H1 (cell line): ENCODE results near the gene PDE4C. TPM values are rescaled to one million over a fixed set of nuclear protein-coding genes. Genes with fewer than 3 reads are reported as not detected.

ENCODE experiments used
- CTCF ChIA-PET: fragments of 300-600 bp; sonication (Branson Sonifier 250); formaldehyde crosslinking; loops from one replicate; lab custom pipeline; 2021; ENCODE audit not compliant: partially characterized antibody; lab: Charles Lee
- POLR2A ChIA-PET: fragments of 300-600 bp; sonication (Branson Sonifier 250); formaldehyde crosslinking; loops from one replicate; lab custom pipeline; 2021; ENCODE audit warnings: inconsistent platforms; ENCODE audit not compliant: partially characterized antibody; lab: Charles Lee
- DNase-seq, 2 experiments: peaks; one replicate each; pipeline versions ENCODE4 v3.0.0 to v3.0.0-alpha.2; 2010 to 2022; ENCODE audit warnings: low spot score in 2 of 2, low read depth in 1 of 2, mixed read lengths in 1 of 2
- FAIRE-seq: peaks from 2 replicates; lab custom pipeline; 2011; peaks lifted over from hg19 to GRCh38; lab: Jason Lieb, UNC
- H2AFZ ChIP-seq: 2 replicates; pipeline ENCODE4 v1.8.1; 2012; ENCODE audit warnings: low read length, inconsistent platforms
- H2AK5ac ChIP-seq: 2 replicates; pipeline ENCODE4 v1.6.1; 2013; ENCODE audit warnings: low read depth, low read length
- H2BK120ac ChIP-seq: replicated peaks from 2 replicates; pipeline ENCODE3; 2013; ENCODE audit warnings: low read depth, low read length, inconsistent platforms
- H2BK12ac ChIP-seq: 2 replicates; pipeline ENCODE4 v1.6.1; 2013; ENCODE audit warnings: low read depth, low read length
- H2BK15ac ChIP-seq: 2 replicates; pipeline ENCODE4 v1.6.1; 2013; ENCODE audit warnings: low read length
- H2BK20ac ChIP-seq: 2 replicates; pipeline ENCODE4 v1.6.1; 2013; ENCODE audit warnings: low read length
- H2BK5ac ChIP-seq: 2 replicates; pipeline ENCODE4 v1.6.1; 2013; ENCODE audit warnings: low read depth, low read length
- H3K14ac ChIP-seq: 2 replicates; pipeline ENCODE4 v1.6.1; 2013; ENCODE audit warnings: inconsistent platforms; ENCODE audit not compliant: insufficient read length
- H3K18ac ChIP-seq: 2 replicates; pipeline ENCODE4 v1.6.1; 2013; ENCODE audit warnings: low read length; ENCODE audit errors: extremely low read depth
- H3K23ac ChIP-seq: 2 replicates; pipeline ENCODE4 v1.6.1; 2013; ENCODE audit warnings: inconsistent platforms; ENCODE audit not compliant: insufficient read length
- H3K23me2 ChIP-seq: 2 replicates; pipeline ENCODE4 v1.6.1; 2013; ENCODE audit warnings: low read depth, low read length
- H3K27ac ChIP-seq: 2 replicates; pipeline ENCODE4 v1.6.1; 2011; ENCODE audit warnings: low read depth, low read length, inconsistent platforms
- H3K27me3 ChIP-seq, 4 experiments: replicated peaks in 1 of 4; 1 replicate in 1 of 4; 2 replicates in 3 of 4; pipeline versions ENCODE4 v1.6.1 to v1.8.1; 2011 to 2013; ENCODE audit warnings: low read length in 3 of 4, mild to moderate bottlenecking in 3 of 4, inconsistent platforms in 2 of 4, mixed read lengths in 2 of 4, moderate library complexity in 1 of 4; ENCODE audit not compliant: control insufficient read depth in 3 of 4, insufficient read depth in 3 of 4; ENCODE audit errors: extremely low read depth in 1 of 4
- H3K36me3 ChIP-seq, 4 experiments: 2 replicates each; pipeline versions ENCODE4 v1.6.1 to v1.8.1; 2011 to 2013; ENCODE audit warnings: mild to moderate bottlenecking in 4 of 4, low read length in 3 of 4, moderate library complexity in 2 of 4, control low read depth in 1 of 4, inconsistent platforms in 1 of 4; ENCODE audit not compliant: insufficient read depth in 4 of 4, control insufficient read depth in 2 of 4
- H3K4ac ChIP-seq: replicated peaks from 2 replicates; pipeline ENCODE3; 2013; ENCODE audit warnings: low read length, low read depth, mixed read lengths, inconsistent platforms; ENCODE audit not compliant: insufficient read length
- H3K4me1 ChIP-seq, 4 experiments: replicated peaks in 1 of 4; 1 replicate in 1 of 4; 2 replicates in 3 of 4; pipeline versions ENCODE4 v1.6.1 to v1.8.1; 2011 to 2013; ENCODE audit warnings: low read length in 3 of 4, inconsistent platforms in 2 of 4, mixed read lengths in 1 of 4; ENCODE audit not compliant: insufficient read depth in 4 of 4, control insufficient read depth in 3 of 4
- H3K4me2 ChIP-seq, 2 experiments: 2 replicates each; pipeline versions ENCODE4 v1.6.1 to v1.8.1; 2011 to 2013; ENCODE audit warnings: low read depth in 2 of 2, low read length in 2 of 2, control low read depth in 1 of 2, inconsistent platforms in 1 of 2, mild to moderate bottlenecking in 1 of 2; ENCODE audit not compliant: insufficient read depth in 1 of 2
- H3K4me3 ChIP-seq, 4 experiments: fragments of 200-600, 300-600 bp in 1 of 4; sonication (generic), shearing (Covaris generic), sonication (Bioruptor Twin) in 1 of 4; 2 replicates each; pipeline versions ENCODE4 v1.5.1 to v1.8.1; 2011 to 2016; ENCODE audit warnings: low read length in 4 of 4, low read depth in 3 of 4, control low read depth in 2 of 4, inconsistent platforms in 2 of 4, mild to moderate bottlenecking in 2 of 4, mixed read lengths in 1 of 4, moderate library complexity in 1 of 4; ENCODE audit not compliant: insufficient read depth in 2 of 4; ENCODE audit errors: extremely low read depth in 1 of 4
- H3K56ac ChIP-seq: replicated peaks from 2 replicates; pipeline ENCODE3; 2013; ENCODE audit warnings: low read depth, mild to moderate bottlenecking, mixed read lengths, low read length, inconsistent platforms; ENCODE audit not compliant: insufficient read length
- H3K79me1 ChIP-seq: 2 replicates; pipeline ENCODE4 v1.6.1; 2013; ENCODE audit warnings: low read depth, low read length, control low read depth
- H3K79me2 ChIP-seq, 2 experiments: 2 replicates each; pipeline versions ENCODE4 v1.6.1 to v1.8.1; 2012 to 2013; ENCODE audit warnings: low read length in 2 of 2, mild to moderate bottlenecking in 2 of 2, inconsistent platforms in 1 of 2; ENCODE audit not compliant: insufficient read depth in 2 of 2, control insufficient read depth in 1 of 2
- H3K9ac ChIP-seq, 4 experiments: replicated peaks in 1 of 4; 1 replicate in 1 of 4; 2 replicates in 3 of 4; pipeline versions ENCODE4 v1.6.1 to v1.8.1; 2011 to 2013; ENCODE audit warnings: low read depth in 3 of 4, low read length in 3 of 4, control low read depth in 2 of 4, mild to moderate bottlenecking in 2 of 4, moderate library complexity in 2 of 4, inconsistent platforms in 1 of 4; ENCODE audit errors: extremely low read depth in 1 of 4
- H3K9me3 ChIP-seq, 2 experiments: 2 replicates each; pipeline versions ENCODE4 v1.6.1 to v1.8.1; 2012 to 2013; ENCODE audit warnings: mild to moderate bottlenecking in 2 of 2, moderate library complexity in 2 of 2, control low read depth in 1 of 2, inconsistent platforms in 1 of 2, low read depth in 1 of 2, low read length in 1 of 2, mixed read lengths in 1 of 2; ENCODE audit not compliant: insufficient read depth in 2 of 2
- H4K20me1 ChIP-seq, 2 experiments: replicated peaks in 1 of 2; 2 replicates each; pipeline versions ENCODE3 to v1.8.1; 2011 to 2013; ENCODE audit warnings: inconsistent platforms in 2 of 2, low read length in 2 of 2, mild to moderate bottlenecking in 1 of 2; ENCODE audit not compliant: insufficient read depth in 2 of 2, control insufficient read depth in 1 of 2
- H4K5ac ChIP-seq: 2 replicates; pipeline ENCODE4 v1.6.1; 2013; ENCODE audit warnings: low read length, low read depth, mixed read lengths, inconsistent platforms; ENCODE audit not compliant: insufficient read length
- H4K8ac ChIP-seq: 2 replicates; pipeline ENCODE4 v1.8.0; 2013; ENCODE audit warnings: mild to moderate bottlenecking, moderate library complexity, low read length, inconsistent platforms; ENCODE audit not compliant: insufficient read depth; ENCODE audit errors: extremely low read depth
- H4K91ac ChIP-seq: replicated peaks from 2 replicates; pipeline ENCODE3; 2013; ENCODE audit warnings: low read length, mixed read lengths, inconsistent platforms; ENCODE audit not compliant: insufficient read length
- HDAC2 ChIP-seq, 2 experiments: fragments of 300-600 bp in 1 of 2; sonication (generic) in 1 of 2; IDR thresholded peaks; 2 replicates each; pipeline ENCODE4 v1.6.1; 2011 to 2012; ENCODE audit warnings: low read depth in 2 of 2, low read length in 2 of 2, mild to moderate bottlenecking in 2 of 2, moderate library complexity in 2 of 2, borderline replicate concordance in 1 of 2, inconsistent platforms in 1 of 2
- KDM1A ChIP-seq: fragments of 200-600, 300-600 bp; sonication (generic); IDR thresholded peaks from 2 replicates; pipeline ENCODE4 v1.7.1; 2016; ENCODE audit warnings: mild to moderate bottlenecking, low read length, borderline replicate concordance
- RAD21 ChIP-seq, 2 experiments: IDR thresholded peaks in 1 of 2; conservative IDR thresholded peaks in 1 of 2; 2 replicates each; pipeline ENCODE4 v1.6.1; 2011; ENCODE audit warnings: low read depth in 2 of 2, low read length in 2 of 2, improper control_type of control experiment in 1 of 2, inconsistent platforms in 1 of 2, mild to moderate bottlenecking in 1 of 2, moderate library complexity in 1 of 2
- RNF2 ChIP-seq: fragments of 200-900, 300-1000 bp; sonication (generic); IDR thresholded peaks from 2 replicates; pipeline ENCODE4 v1.7.1; 2016; ENCODE audit warnings: borderline replicate concordance, low read depth, mild to moderate bottlenecking, antibody characterized with exemption, low read length; ENCODE audit not compliant: poor library complexity, severe bottlenecking; ENCODE audit errors: missing control alignments
- WGBS, 2 experiments: shearing (Covaris generic) in 1 of 2; methylation state at CpG; one replicate each; pipeline versions ENCODE4 v1.1.6 to v1.1.7; 2013 to 2015; ENCODE audit warnings: low lambda C conversion rate in 2 of 2, mixed read lengths in 2 of 2, inconsistent platforms in 1 of 2, low coverage in 1 of 2, missing lambda C conversion rate in 1 of 2; ENCODE audit not compliant: insufficient replicate concordance in 2 of 2, insufficient coverage in 1 of 2, insufficient read length in 1 of 2; ENCODE audit errors: extremely low coverage in 1 of 2, missing lambda C conversion rate in 1 of 2; 5-methylcytosine and 5-hydroxymethylcytosine counted together
- polyA plus RNA-seq, 7 experiments: library from polyadenylated mRNA; depleted of rRNA in 3 of 7; stranded (reverse) in 5 of 7; unstranded in 2 of 7; fragments of >200 nt in 5 of 7; fragments of 200-250 nt in 2 of 7; gene quantifications; 1 replicate in 5 of 7; 2 replicates in 1 of 7; 4 replicates in 1 of 7; pipeline versions ENCODE4 v1.2.1 to v1.2.3, GENCODE V29; 2011 to 2013; ENCODE audit warnings: missing spikeins in 2 of 7, mixed read lengths in 2 of 7
- total RNA-seq: library from RNA; stranded (reverse); fragmentation: NEBNext Ultra II Directional; extraction: Animal tissue kit (Norgen Biotek cat#: 25700); gene quantifications from 2 replicates; pipeline ENCODE4 v1.2.1, GENCODE V29; 2021
- TF ChIP-seq, protein P1 (sequence below), 3 experiments: IDR thresholded peaks; 1 replicate in 2 of 3; 2 replicates in 1 of 3; pipeline versions ENCODE4 v1.5.1 to v1.6.1; 2011; ENCODE audit warnings: low read length in 3 of 3, mild to moderate bottlenecking in 3 of 3, inconsistent platforms in 2 of 3, low read depth in 1 of 3, moderate library complexity in 1 of 3; ENCODE audit not compliant: insufficient read depth in 1 of 3; ENCODE audit errors: control extremely low read depth in 1 of 3

Gene PDE4C
- total and polyA plus RNA-seq, 2 of the 8 experiments (the other 6 are each of a cell fraction or from before 2014, with no cell fraction given) = 2.7 to 3.1 TPM

DNA sequence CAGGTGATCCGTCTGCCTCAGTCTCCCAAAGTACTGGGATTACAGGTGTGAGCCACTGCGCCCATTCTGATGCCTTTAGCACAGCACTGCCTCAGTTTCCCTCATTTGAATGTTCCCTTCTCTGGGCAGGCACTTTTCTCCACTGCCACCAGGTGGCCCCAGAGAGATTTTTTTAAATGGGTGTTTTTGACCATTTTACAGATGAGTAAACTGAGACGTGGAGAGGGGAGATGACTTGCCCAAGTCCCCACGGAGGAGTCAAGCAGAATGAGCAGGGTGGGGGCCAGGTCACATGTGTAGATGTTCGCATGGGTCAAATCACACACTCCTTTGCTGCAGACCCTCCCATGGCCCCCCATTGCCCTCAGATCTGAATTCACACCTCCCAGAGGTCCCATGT, 3.2 kb upstream of the PDE4C start:
- H3K4me1 ChIP-seq = peaks cover 6 to 27% (median 23%) of the 10 kb centered on the region in 4 experiments
- peaks cover 10 to 23% (median 17%) of the 10 kb centered on the region in 4 experiments for H3K27me3 ChIP-seq
- no peak overlapping the region for H3K4ac ChIP-seq
- 71% methylated on average over 4 of the region's 5 CpGs; no CpG with 5 or more reads in 1 of the 2 experiments for WGBS, 2 experiments
- H3K14ac ChIP-seq = no peak overlapping the region
- H4K20me1 ChIP-seq = no peaks in the 10 kb centered on the region
- H4K5ac ChIP-seq = no peak overlapping the region
- TF ChIP-seq, protein P1, sequence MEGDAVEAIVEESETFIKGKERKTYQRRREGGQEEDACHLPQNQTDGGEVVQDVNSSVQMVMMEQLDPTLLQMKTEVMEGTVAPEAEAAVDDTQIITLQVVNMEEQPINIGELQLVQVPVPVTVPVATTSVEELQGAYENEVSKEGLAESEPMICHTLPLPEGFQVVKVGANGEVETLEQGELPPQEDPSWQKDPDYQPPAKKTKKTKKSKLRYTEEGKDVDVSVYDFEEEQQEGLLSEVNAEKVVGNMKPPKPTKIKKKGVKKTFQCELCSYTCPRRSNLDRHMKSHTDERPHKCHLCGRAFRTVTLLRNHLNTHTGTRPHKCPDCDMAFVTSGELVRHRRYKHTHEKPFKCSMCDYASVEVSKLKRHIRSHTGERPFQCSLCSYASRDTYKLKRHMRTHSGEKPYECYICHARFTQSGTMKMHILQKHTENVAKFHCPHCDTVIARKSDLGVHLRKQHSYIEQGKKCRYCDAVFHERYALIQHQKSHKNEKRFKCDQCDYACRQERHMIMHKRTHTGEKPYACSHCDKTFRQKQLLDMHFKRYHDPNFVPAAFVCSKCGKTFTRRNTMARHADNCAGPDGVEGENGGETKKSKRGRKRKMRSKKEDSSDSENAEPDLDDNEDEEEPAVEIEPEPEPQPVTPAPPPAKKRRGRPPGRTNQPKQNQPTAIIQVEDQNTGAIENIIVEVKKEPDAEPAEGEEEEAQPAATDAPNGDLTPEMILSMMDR (IDR thresholded peaks at IDR 0.05; ENCODE audit: control extremely low read depth in 1 of 3, insufficient read depth in 1 of 3, low read depth in 1 of 3, low read length in 3 of 3) = peak; percentile 41 to 61 (median 46)
- TF ChIP-seq HDAC2 (IDR thresholded peaks at IDR 0.05; ENCODE audit: borderline replicate concordance in 1 of 2, low read depth in 2 of 2, low read length in 2 of 2) = peak in 1 of 2 experiments; percentile 98; a peak in 1 of 4 replicates
- TF ChIP-seq RNF2 = no peak
- TF ChIP-seq RAD21 (IDR thresholded peaks at IDR 0.05 in 1 of 2, conservative IDR thresholded peaks at IDR 0.05 in 1 of 2; ENCODE audit: low read depth in 2 of 2, low read length in 2 of 2) = peak in 1 of 2 experiments; percentile 46; a peak in 2 of 4 replicates
- TF ChIP-seq KDM1A = peak; percentile 99
- TF ChIP-seq, all 59 proteins: peak for 4
- Histone ChIP-seq H4K8ac (no peak overlapping the region), H3K4me2 (no peak overlapping the region), H2AFZ (no peak overlapping the region), H2BK20ac (no peak overlapping the region; the same call in 1 of the 2 replicates), H4K91ac (peak overlapping the region; percentile 25), H3K23ac (no peak overlapping the region), H3K9ac (no peak overlapping the region), H3K4me3 (no peak overlapping the region), H3K23me2 (peaks cover 15% of the 10 kb centered on the region), H3K79me1 (no peaks in the 10 kb centered on the region), H3K9me3 (no peaks in the 10 kb centered on the region), H2BK120ac (no peak overlapping the region), H3K36me3 (no peaks in the 10 kb centered on the region), H2BK12ac (no peak overlapping the region), H3K18ac (no peak overlapping the region; the same call in 1 of the 2 replicates), H3K56ac (no peak overlapping the region), H2AK5ac (no peak overlapping the region), H2BK5ac (peak overlapping the region; percentile 18; the same call in 1 of the 2 replicates), H3K27ac (no peak overlapping the region), H2BK15ac (0 out of 2 replicates have a peak overlapping the region, but pooled peaks have one; percentile 46), H3K79me2 (no peaks in the 10 kb centered on the region)
- no peak for FAIRE-seq
- no peak for DNase-seq
- ChIA-PET CTCF (interaction anchor here (0.9 to 10.1 kb wide), 4 partner anchors 15 to 26 kb away, joined by 3 to 140 read pairs (median 42); partner anchors contain the start of gene RAB3A), POLR2A (no interaction called here)
